AG04449 (cell line): ENCODE data around the gene CELSR2.

Experiments used
- CTCF ChIA-PET: fragments of 350-600 bp; formaldehyde crosslinking; extraction: SDS; loops from one replicate; lab custom pipeline; 2021; ENCODE audit warnings: antibody characterized with exemption; lab: Yijun Ruan, JAX
- POLR2A ChIA-PET: fragments of 400-600, 350-600 bp; formaldehyde crosslinking; extraction: SDS; loops from one replicate; lab custom pipeline; 2020; ENCODE audit warnings: antibody characterized with exemption, inconsistent platforms; lab: Yijun Ruan, JAX
- DNase-seq: peaks from one replicate; pipeline ENCODE4 v3.0.0-alpha.2; 2010; ENCODE audit warnings: low read depth, low spot score
- H3K4me3 ChIP-seq: 2 replicates; pipeline ENCODE4 v1.5.1; 2011; ENCODE audit warnings: low read depth, mild to moderate bottlenecking, control low read depth, low read length
- CTCF ChIP-seq: IDR thresholded peaks from one replicate; pipeline ENCODE4 v1.5.1; 2011; ENCODE audit warnings: mild to moderate bottlenecking, moderate library complexity, low read length, control low read depth, inconsistent platforms; ENCODE audit not compliant: insufficient read depth; ENCODE audit errors: missing control alignments

CELSR2 gene

GRCh38 chr1:109258481-109259466 lies 9.4 kb downstream of the CELSR2 start:
- POLR2A ChIA-PET, result no interaction called here
- no peak for DNase-seq
- no peak overlapping the region for H3K4me3 ChIP-seq
- CTCF ChIA-PET, result interaction anchor here (1.4 to 11.4 kb wide), 3 partner anchors 21 to 274 kb away, joined by 3 to 206 read pairs (median 9); partner anchors contain the start of gene SORT1
- no peak for TF ChIP-seq CTCF

GRCh38 chr1:109259674-109260557 lies 10.6 kb downstream of the CELSR2 start:
- no peak overlapping the region for H3K4me3 ChIP-seq
- no peak for TF ChIP-seq CTCF
- POLR2A ChIA-PET, result no interaction called here
- DNase-seq, result no peak
- CTCF ChIA-PET, result interaction anchor here (0.5 to 11.4 kb wide), 6 partner anchors 8 to 272 kb away, joined by 3 to 206 read pairs (median 8); partner anchors contain the start of gene SORT1

- no peak for DNase-seq
- no peak overlapping the region for H3K4me3 ChIP-seq
- POLR2A ChIA-PET, result no interaction called here
- CTCF ChIA-PET, result interaction anchor here (1.3 to 11.4 kb wide), 3 partner anchors 10 to 138 kb away, joined by 6 to 206 read pairs (median 10); partner anchors contain the start of gene SORT1
- no peak for TF ChIP-seq CTCF
These were observed 11.7 kb downstream of the CELSR2 start for GRCh38 chr1:109261006-109261405.

- no peak for DNase-seq
- POLR2A ChIA-PET, result no interaction called here
- no peak overlapping the region for H3K4me3 ChIP-seq
- TF ChIP-seq CTCF, result no peak
- CTCF ChIA-PET, result interaction anchor here (2.3 to 11.4 kb wide), 2 partner anchors 15 to 137 kb away, joined by 10 to 206 read pairs; partner anchors contain the start of gene SORT1
These were observed 12.2 kb downstream of the CELSR2 start for GRCh38 chr1:109261578-109261977.

GRCh38 chr1:109262231-109263055 lies 13.1 kb downstream of the CELSR2 start:
- ChIA-PET POLR2A (no interaction called here), CTCF (interaction anchor here (1.0 to 11.4 kb wide), 9 partner anchors 9 to 270 kb away, joined by 3 to 206 read pairs (median 24); partner anchors contain the start of genes PSRC1 and SORT1)
- DNase-seq, result no peak
- TF ChIP-seq CTCF, result no peak
- no peak overlapping the region for H3K4me3 ChIP-seq
